Transverse colon (tissue), 4 donors: Measurements from ENCODE around the gene TPPP.

Experiments used
- CTCF ChIP-seq, 5 experiments: fragments of 200-600 bp in 3 of 5; fragments of 450-650 bp in 2 of 5; sonication (generic) in 3 of 5; IDR thresholded peaks; 1 replicate in 2 of 5; 2 replicates in 3 of 5; pipeline ENCODE4 v1.5.1; 2016 to 2017; ENCODE audit warnings: antibody characterized with exemption in 5 of 5, inconsistent platforms in 3 of 5, mild to moderate bottlenecking in 2 of 5, moderate library complexity in 1 of 5
- POLR2A ChIP-seq: fragments of 450-650 bp; IDR thresholded peaks from one replicate; pipeline ENCODE4 v1.6.1; 2016; ENCODE audit warnings: antibody characterized with exemption, mild to moderate bottlenecking, moderate library complexity
- POLR2AphosphoS5 ChIP-seq, 3 donors: sonication (generic); formaldehyde crosslinking; IDR thresholded peaks; one replicate each; pipeline ENCODE4 v1.6.1; 2016; ENCODE audit warnings: antibody characterized with exemption in 3 of 3

- TF ChIP-seq CTCF (IDR thresholded peaks at IDR 0.05) (no peak), POLR2A (no peak), POLR2AphosphoS5 (IDR thresholded peaks at IDR 0.05) (no peak)
Observed at GRCh38 chr5:641331-641765, 51.8 kb downstream of the TPPP start.
